Vagina (tissue), 2 donors: ENCODE measurements around the gene SPATS1. TPM values are rescaled to one million over a fixed set of nuclear protein-coding genes. Genes with fewer than 3 reads are reported as not detected.
A peak's percentile ranks its signal among the peaks of the same experiment; 100 is the strongest.
"Not testable (repeated sequence)": the region's sequence is repeated elsewhere in the genome, so short reads cannot be mapped to it uniquely, and the experiment has no call there.

Experiments
- DNase-seq, 2 donors: peaks; one replicate each; pipeline ENCODE4 v3.0.0-alpha.2; 2017; ENCODE audit errors: extremely low spot score in 2 of 2
- H3K27ac ChIP-seq: fragments of 200-600 bp; sonication (generic); one replicate; pipeline ENCODE4 v1.5.1; 2019
- H3K27me3 ChIP-seq: fragments of 200-600 bp; sonication (generic); one replicate; pipeline ENCODE4 v1.5.1; 2019
- H3K36me3 ChIP-seq, 2 donors: fragments of 200-600 bp; sonication (generic); one replicate each; pipeline ENCODE4 v1.5.1; 2017 to 2019
- H3K4me1 ChIP-seq: fragments of 200-600 bp; sonication (generic); one replicate; pipeline ENCODE4 v1.5.1; 2019
- H3K4me3 ChIP-seq, 2 donors: fragments of 200-600 bp; sonication (generic); 1 replicate in 1 of 2; 2 replicates in 1 of 2; pipeline ENCODE4 v1.5.1; 2016 to 2019
- H3K9me3 ChIP-seq: fragments of 200-600 bp; sonication (generic); one replicate; pipeline ENCODE4 v1.5.1; 2019
- CTCF ChIP-seq, 3 experiments: fragments of 450-650 bp in 2 of 3; fragments of 200-600 bp in 1 of 3; sonication (generic) in 1 of 3; IDR thresholded peaks; one replicate each; pipeline ENCODE4 v1.5.1; 2017 to 2019; ENCODE audit warnings: antibody characterized with exemption in 3 of 3, mild to moderate bottlenecking in 2 of 3, moderate library complexity in 2 of 3
- POLR2A ChIP-seq, 2 donors: fragments of 450-650 bp; IDR thresholded peaks; one replicate each; pipeline ENCODE4 v1.6.1; 2017; ENCODE audit warnings: antibody characterized with exemption in 2 of 2, mild to moderate bottlenecking in 2 of 2, moderate library complexity in 2 of 2
- POLR2AphosphoS5 ChIP-seq, 2 donors: sonication (generic); formaldehyde crosslinking; IDR thresholded peaks; one replicate each; pipeline ENCODE4 v1.9.0; 2017; ENCODE audit warnings: antibody characterized with exemption in 2 of 2, mild to moderate bottlenecking in 2 of 2, low read depth in 1 of 2; ENCODE audit not compliant: insufficient read depth in 1 of 2
- intact Hi-C: fragments of 100-400 bp; cut with DNase I; formaldehyde crosslinking; loops from one replicate; pipeline ENCODE4 v1.15.1; 2023
- total RNA-seq: library from RNA; depleted of rRNA; stranded (reverse); fragments of >200 nt; gene quantifications from one replicate; pipeline ENCODE4 v1.2.3, GENCODE V29; 2016

Gene SPATS1
- total RNA-seq, 1 donor from 2014 or later, result not detected

- H3K4me3 ChIP-seq, result no peak overlapping the region
- intact Hi-C loops, result no loop called here
- TF ChIP-seq POLR2AphosphoS5 (IDR thresholded peaks at IDR 0.05; ENCODE audit: insufficient read depth in 1 of 2, low read depth in 1 of 2) (peak in 1 of 2 donors; percentile 51), POLR2A (IDR thresholded peaks at IDR 0.05) (no peak), CTCF (IDR thresholded peaks at IDR 0.05) (no peak)
Measured at GRCh38 chr6:44339763-44340625, 2.5 kb upstream of the SPATS1 start.

DNA sequence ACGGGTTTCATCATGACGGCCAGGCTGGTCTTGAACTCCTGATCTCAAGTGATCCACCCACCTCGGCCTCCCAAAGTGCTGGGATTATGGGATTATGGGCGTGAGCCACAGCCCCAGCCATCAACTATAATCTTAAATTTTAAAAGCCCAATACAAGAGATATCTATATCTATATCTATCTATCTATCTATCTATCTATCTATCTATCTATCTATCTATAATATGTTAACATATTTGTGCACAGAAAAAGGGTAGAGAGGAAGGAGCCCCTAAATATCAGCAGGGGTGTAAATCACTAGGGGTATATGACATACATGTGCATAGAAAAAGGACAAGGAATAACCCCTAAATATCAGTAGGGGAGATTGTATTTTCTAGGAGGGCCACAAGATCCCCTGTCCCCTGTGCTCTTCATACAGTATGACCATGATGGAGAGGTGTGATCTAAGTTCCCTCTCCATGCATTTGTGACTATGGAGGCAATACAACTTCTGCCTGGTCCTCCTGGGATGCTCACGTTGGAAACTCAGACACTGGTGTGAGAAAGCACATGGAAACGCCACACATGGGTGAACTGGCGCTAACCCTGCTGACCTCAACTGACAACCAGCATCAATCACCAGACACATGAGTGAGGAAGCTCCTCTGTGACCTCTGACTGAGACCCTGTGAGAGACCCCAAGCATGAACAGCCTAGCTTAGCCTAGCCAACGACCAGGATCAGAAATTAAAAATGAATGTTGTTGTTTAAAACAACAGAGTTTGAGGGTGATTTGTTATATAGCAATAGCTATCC, 1.2 kb upstream of the SPATS1 start:
- TF ChIP-seq CTCF (IDR thresholded peaks at IDR 0.05) (no peak), POLR2AphosphoS5 (IDR thresholded peaks at IDR 0.05; ENCODE audit: insufficient read depth in 1 of 2, low read depth in 1 of 2) (no peak), POLR2A (IDR thresholded peaks at IDR 0.05) (no peak)
- Histone ChIP-seq H3K36me3 (no peaks in the 10 kb centered on the region), H3K9me3 (no peaks in the 10 kb centered on the region), H3K27me3 (no peaks in the 10 kb centered on the region), H3K4me1 (peaks cover 7% of the 10 kb centered on the region), H3K27ac (no peak overlapping the region), H3K4me3 (no peak overlapping the region)
- intact Hi-C loops, result no loop called here
- no peak for DNase-seq

More at GRCh38 chr6:44339763-44340625, 2.5 kb upstream of the SPATS1 start:
- no peaks in the 10 kb centered on the region for H3K9me3 ChIP-seq
- no peaks in the 10 kb centered on the region for H3K27me3 ChIP-seq
- H3K36me3 ChIP-seq, result no peaks in the 10 kb centered on the region
- H3K27ac ChIP-seq, result no peak overlapping the region
- no peak for DNase-seq
- H3K4me1 ChIP-seq, result peaks cover 7% of the 10 kb centered on the region

DNA sequence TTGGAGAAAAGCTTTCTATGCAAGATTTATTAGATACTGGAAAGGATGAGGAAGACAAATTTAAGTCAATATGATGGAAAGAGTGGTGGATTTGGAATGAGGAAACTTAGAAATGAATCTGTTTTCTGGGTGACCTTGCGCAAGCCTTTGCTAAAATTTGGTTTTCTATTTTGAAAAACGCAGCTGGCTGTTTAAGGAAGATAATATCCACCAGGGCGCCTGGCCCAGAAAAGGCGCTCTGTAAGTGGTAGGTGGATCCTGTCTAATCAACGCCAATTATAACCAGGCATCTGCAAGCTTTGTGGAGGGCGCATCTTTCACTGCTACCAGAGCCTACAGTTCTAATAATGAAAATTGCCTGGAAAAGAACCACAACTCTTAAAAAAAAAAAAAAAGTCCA, 398 bp upstream of the SPATS1 start:
- Histone ChIP-seq H3K27me3 (no peaks in the 10 kb centered on the region), H3K9me3 (no peaks in the 10 kb centered on the region), H3K36me3 (no peaks in the 10 kb centered on the region), H3K4me1 (peaks cover 7% of the 10 kb centered on the region), H3K27ac (no peak overlapping the region), H3K4me3 (no peak overlapping the region)
- no peak for DNase-seq
- TF ChIP-seq POLR2AphosphoS5 (IDR thresholded peaks at IDR 0.05; ENCODE audit: insufficient read depth in 1 of 2, low read depth in 1 of 2) (no peak), CTCF (IDR thresholded peaks at IDR 0.05) (no peak), POLR2A (IDR thresholded peaks at IDR 0.05) (no peak)
- intact Hi-C loops, result no loop called here

GRCh38 chr6:44346818-44347217, 4.4 kb downstream of the SPATS1 start:
- H3K9me3 ChIP-seq, H3K4me1 ChIP-seq, DNase-seq, H3K27me3 ChIP-seq, intact Hi-C loops, H3K36me3 ChIP-seq, H3K4me3 ChIP-seq, H3K27ac ChIP-seq: not testable (repeated sequence)

DNA sequence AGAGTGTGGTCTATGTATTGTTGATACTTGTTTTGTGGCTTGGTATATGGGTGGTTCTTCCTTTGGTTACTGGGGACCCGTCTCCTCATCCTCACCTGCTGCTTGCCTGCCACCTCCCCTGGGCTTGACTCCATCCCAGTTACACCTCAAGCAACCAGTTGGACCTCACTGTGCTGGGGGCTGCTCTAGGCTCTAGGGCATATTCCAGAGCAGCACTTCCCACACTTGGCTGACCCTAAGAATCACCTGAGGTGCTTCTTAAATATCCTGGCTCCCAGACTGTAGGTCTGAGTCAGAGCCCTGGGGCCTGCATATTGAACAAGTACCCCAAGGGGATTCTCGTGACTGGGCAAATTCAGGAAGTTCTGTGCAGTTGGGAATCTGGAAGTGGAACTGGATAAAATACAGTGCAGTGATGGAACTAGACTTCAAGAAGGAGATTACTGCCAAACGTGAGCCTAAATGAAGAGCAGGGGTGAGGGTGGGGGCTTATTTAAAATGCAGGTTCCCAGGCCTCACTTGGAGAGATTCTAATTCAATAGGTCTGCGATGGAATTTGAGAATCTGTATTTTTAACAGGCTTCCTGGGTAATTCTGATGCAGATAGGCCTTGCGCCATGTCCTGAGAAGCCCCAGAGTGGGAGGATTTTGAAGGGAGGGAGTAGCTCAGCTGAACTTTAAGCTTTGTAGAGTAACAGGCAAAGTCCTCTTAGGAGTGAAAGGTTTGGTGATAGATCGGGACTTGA, 7.6 kb downstream of the SPATS1 start:
- H3K4me1 ChIP-seq, result no peaks in the 10 kb centered on the region
- TF ChIP-seq POLR2A (IDR thresholded peaks at IDR 0.05) (no peak), POLR2AphosphoS5 (IDR thresholded peaks at IDR 0.05; ENCODE audit: insufficient read depth in 1 of 2, low read depth in 1 of 2) (no peak), CTCF (IDR thresholded peaks at IDR 0.05) (no peak)
- H3K27me3 ChIP-seq, result no peaks in the 10 kb centered on the region
- no peaks in the 10 kb centered on the region for H3K36me3 ChIP-seq
- no peak for DNase-seq
- no peaks in the 10 kb centered on the region for H3K9me3 ChIP-seq
- H3K4me3 ChIP-seq, result no peak overlapping the region
- no peak overlapping the region for H3K27ac ChIP-seq
- intact Hi-C loops, result no loop called here

DNA sequence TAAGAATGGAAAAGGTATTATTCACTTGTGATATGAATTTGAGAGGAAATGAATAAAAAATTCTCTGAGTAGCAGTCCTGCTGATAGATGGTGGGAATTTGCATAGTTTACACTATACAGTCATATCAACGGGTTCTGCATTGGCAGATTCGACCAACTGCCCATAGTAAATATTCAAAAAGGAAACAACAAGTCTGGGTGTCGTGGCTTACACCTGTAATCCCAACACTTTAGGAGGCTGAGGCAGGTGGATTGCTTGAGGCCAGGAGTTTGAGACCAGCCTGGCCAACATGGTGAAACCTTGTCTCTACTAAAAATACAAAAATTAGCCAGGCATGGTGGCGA, 8.2 kb downstream of the SPATS1 start:
- H3K4me1 ChIP-seq, H3K27me3 ChIP-seq, H3K9me3 ChIP-seq, H3K36me3 ChIP-seq, DNase-seq, H3K27ac ChIP-seq, H3K4me3 ChIP-seq, intact Hi-C loops: not testable (repeated sequence)
